ENCODE measurements around the gene ZNF267. TPM values are rescaled to one million over a fixed set of nuclear protein-coding genes. Genes with fewer than 3 reads are reported as not detected.
"Not testable (repeated sequence)": the region's sequence is repeated elsewhere in the genome, so short reads cannot be mapped to it uniquely, and the experiment has no call there.

Gene ZNF267
- total RNA-seq, 4 donors from 2014 or later: 8.7 to 24.4 (median 16.3) TPM

- DNase-seq (ENCODE audit: low spot score) (no peak), ATAC-seq (ENCODE audit: low FRiP score) (no peak)
- TF ChIP-seq, protein P1, sequence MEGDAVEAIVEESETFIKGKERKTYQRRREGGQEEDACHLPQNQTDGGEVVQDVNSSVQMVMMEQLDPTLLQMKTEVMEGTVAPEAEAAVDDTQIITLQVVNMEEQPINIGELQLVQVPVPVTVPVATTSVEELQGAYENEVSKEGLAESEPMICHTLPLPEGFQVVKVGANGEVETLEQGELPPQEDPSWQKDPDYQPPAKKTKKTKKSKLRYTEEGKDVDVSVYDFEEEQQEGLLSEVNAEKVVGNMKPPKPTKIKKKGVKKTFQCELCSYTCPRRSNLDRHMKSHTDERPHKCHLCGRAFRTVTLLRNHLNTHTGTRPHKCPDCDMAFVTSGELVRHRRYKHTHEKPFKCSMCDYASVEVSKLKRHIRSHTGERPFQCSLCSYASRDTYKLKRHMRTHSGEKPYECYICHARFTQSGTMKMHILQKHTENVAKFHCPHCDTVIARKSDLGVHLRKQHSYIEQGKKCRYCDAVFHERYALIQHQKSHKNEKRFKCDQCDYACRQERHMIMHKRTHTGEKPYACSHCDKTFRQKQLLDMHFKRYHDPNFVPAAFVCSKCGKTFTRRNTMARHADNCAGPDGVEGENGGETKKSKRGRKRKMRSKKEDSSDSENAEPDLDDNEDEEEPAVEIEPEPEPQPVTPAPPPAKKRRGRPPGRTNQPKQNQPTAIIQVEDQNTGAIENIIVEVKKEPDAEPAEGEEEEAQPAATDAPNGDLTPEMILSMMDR (IDR thresholded peaks at IDR 0.05): no peak
Measured at GRCh38 chr16:31913668-31914067, 40.1 kb downstream of the ZNF267 start.

DNA sequence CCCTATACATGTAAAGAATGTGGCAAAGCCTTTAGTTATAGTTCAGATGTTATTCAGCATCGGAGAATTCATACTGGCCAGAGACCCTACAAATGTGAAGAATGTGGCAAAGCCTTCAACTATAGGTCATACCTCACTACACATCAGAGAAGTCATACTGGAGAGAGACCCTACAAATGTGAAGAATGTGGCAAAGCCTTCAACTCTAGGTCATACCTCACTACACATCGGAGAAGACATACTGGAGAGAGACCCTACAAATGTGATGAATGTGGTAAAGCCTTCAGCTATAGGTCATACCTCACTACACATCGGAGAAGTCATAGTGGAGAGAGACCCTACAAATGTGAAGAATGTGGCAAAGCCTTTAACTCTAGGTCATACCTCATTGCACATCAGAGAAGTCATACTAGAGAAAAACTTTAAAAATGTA lies 42.5 kb downstream of the ZNF267 start:
- no peak for ATAC-seq (ENCODE audit: low FRiP score)
- DNase-seq (ENCODE audit: low spot score): no peak
- TF ChIP-seq, protein P1 (IDR thresholded peaks at IDR 0.05): no peak

DNA sequence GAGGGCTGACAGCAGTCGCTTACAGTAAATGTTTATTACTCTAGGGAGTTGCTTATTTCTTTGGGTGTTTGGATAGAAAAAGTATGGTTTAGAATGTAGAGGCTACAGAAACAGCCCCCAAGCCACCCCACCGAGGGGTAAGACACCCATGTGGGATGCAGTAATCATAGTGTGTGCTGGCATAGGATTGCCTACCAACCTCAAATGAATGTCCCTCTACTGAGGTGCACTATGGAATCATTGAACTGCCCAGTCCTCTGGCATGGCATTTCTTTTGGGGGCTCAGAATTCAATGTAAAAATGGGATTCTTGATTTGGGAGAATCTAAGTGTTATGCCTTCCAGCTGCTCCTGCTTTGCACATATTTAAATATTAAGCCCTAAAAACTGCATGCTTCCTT lies 46.8 kb downstream of the ZNF267 start:
- ATAC-seq (ENCODE audit: low FRiP score) (no peak), DNase-seq (ENCODE audit: low spot score) (no peak)
- TF ChIP-seq, protein P1 (IDR thresholded peaks at IDR 0.05): no peak

GRCh38 chr16:31951806-31952205 lies 78.2 kb downstream of the ZNF267 start:
- DNase-seq (ENCODE audit: low spot score); ATAC-seq (ENCODE audit: low FRiP score): not testable (repeated sequence)

DNA sequence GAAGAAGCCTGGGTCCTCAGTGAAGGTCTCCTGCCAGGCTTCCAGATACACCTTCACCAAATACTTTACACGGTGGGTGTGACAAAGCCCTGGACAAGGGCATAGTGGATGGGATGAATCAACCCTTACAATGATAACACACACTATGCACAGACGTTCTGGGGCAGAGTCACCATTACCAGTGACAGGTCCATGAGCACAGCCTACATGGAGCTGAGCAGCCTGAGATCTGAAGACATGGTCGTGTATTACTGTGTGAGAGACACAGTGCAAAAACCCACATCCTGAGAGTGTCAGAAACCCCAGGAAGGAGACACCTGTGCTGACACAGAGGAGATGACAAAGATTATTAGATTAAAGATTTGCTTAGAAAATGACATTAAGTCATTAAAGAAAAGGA lies 78.6 kb downstream of the ZNF267 start:
- ATAC-seq (ENCODE audit: low FRiP score); DNase-seq (ENCODE audit: low spot score): not testable (repeated sequence)

- not testable (repeated sequence) for ATAC-seq (ENCODE audit: low FRiP score); DNase-seq (ENCODE audit: low spot score)
Measured at GRCh38 chr16:31956221-31956620, 82.6 kb downstream of the ZNF267 start.

GRCh38 chr16:31960186-31960910 lies 86.7 kb downstream of the ZNF267 start:
- not testable (repeated sequence) for ATAC-seq (ENCODE audit: low FRiP score); DNase-seq (ENCODE audit: low spot score)

Small RNAs within 50 kb of the gene (small RNA-seq; reads per million reads assigned to genes)
- gene AC034105.2 (not detected), gene AC034105.4 (not detected)
